ENCODE data around the gene C5orf46.
"Not testable (repeated sequence)": the region's sequence is repeated elsewhere in the genome, so short reads cannot be mapped to it uniquely, and the experiment has no call there.

Gene C5orf46

GRCh38 chr5:147906326-147907095 lies at the start of gene C5orf46:
TSS of gene C5orf46 (minus strand) at chr5:147906538. CDS start at chr5:147906501, 37 bp downstream.
- no peak for DNase-seq (ENCODE audit: low read depth in 2 of 3, low spot score in 2 of 3)

GRCh38 chr5:147954971-147955370 lies 48.6 kb upstream of the C5orf46 start:
- no peak for DNase-seq (ENCODE audit: low read depth in 2 of 3, low spot score in 2 of 3)

GRCh38 chr5:147949711-147950573 lies 43.6 kb upstream of the C5orf46 start:
- DNase-seq (ENCODE audit: low read depth in 2 of 3, low spot score in 2 of 3), result no peak

GRCh38 chr5:147946658-147947274 lies 40.4 kb upstream of the C5orf46 start:
- not testable (repeated sequence) for DNase-seq (ENCODE audit: low read depth in 2 of 3, low spot score in 2 of 3)

- no peak for DNase-seq (ENCODE audit: low read depth in 2 of 3, low spot score in 2 of 3)
These were observed 33.2 kb upstream of the C5orf46 start for GRCh38 chr5:147939431-147940114.

GRCh38 chr5:147935032-147935431 lies 28.7 kb upstream of the C5orf46 start:
- DNase-seq (ENCODE audit: low read depth in 2 of 3, low spot score in 2 of 3), result no peak

- no peak for DNase-seq (ENCODE audit: low read depth in 2 of 3, low spot score in 2 of 3)
These were observed 24.4 kb upstream of the C5orf46 start for GRCh38 chr5:147930769-147931168.

- DNase-seq (ENCODE audit: low read depth in 2 of 3, low spot score in 2 of 3), result no peak
These were observed 21.6 kb upstream of the C5orf46 start for GRCh38 chr5:147927901-147928300.

- DNase-seq (ENCODE audit: low read depth in 2 of 3, low spot score in 2 of 3), result no peak
These were observed 18.7 kb upstream of the C5orf46 start for GRCh38 chr5:147925020-147925419.

GRCh38 chr5:147921136-147921535 lies 14.8 kb upstream of the C5orf46 start:
- DNase-seq (ENCODE audit: low read depth in 2 of 3, low spot score in 2 of 3), result no peak

GRCh38 chr5:147920420-147921030 lies 14.2 kb upstream of the C5orf46 start:
- DNase-seq (ENCODE audit: low read depth in 2 of 3, low spot score in 2 of 3), result no peak

- no peak for DNase-seq (ENCODE audit: low read depth in 2 of 3, low spot score in 2 of 3)
These were observed 12.6 kb upstream of the C5orf46 start for GRCh38 chr5:147918899-147919298.

- no peak for DNase-seq (ENCODE audit: low read depth in 2 of 3, low spot score in 2 of 3)
These were observed 11.9 kb upstream of the C5orf46 start for GRCh38 chr5:147918101-147918685.

GRCh38 chr5:147913786-147914185 lies 7.4 kb upstream of the C5orf46 start:
- no peak for DNase-seq (ENCODE audit: low read depth in 2 of 3, low spot score in 2 of 3)

- DNase-seq (ENCODE audit: low read depth in 2 of 3, low spot score in 2 of 3), result no peak
These were observed 5.7 kb upstream of the C5orf46 start for GRCh38 chr5:147912011-147912410.

GRCh38 chr5:147911427-147911826 lies 5.1 kb upstream of the C5orf46 start:
- DNase-seq (ENCODE audit: low read depth in 2 of 3, low spot score in 2 of 3), result no peak

GRCh38 chr5:147904110-147904509 lies 2.2 kb downstream of the C5orf46 start:
- no peak for DNase-seq (ENCODE audit: low read depth in 2 of 3, low spot score in 2 of 3)

- DNase-seq (ENCODE audit: low read depth in 2 of 3, low spot score in 2 of 3), result no peak
These were observed 3.7 kb downstream of the C5orf46 start for GRCh38 chr5:147902609-147903115.

GRCh38 chr5:147901599-147902039 lies 4.7 kb downstream of the C5orf46 start:
- DNase-seq (ENCODE audit: low read depth in 2 of 3, low spot score in 2 of 3), result no peak

GRCh38 chr5:147898875-147899401 lies 7.4 kb downstream of the C5orf46 start:
- DNase-seq (ENCODE audit: low read depth in 2 of 3, low spot score in 2 of 3), result no peak
